ENCODE measurements around the gene FSD2. TPM values are rescaled to one million over a fixed set of nuclear protein-coding genes. Genes with fewer than 3 reads are reported as not detected.

Gene FSD2
- total and polyA plus RNA-seq, 2 of the 8 experiments (the other 6 are each of a cell fraction or from before 2014, with no cell fraction given) = 0.02 TPM; not detected in 1

GRCh38 chr15:82831894-82832600, 26.2 kb upstream of the FSD2 start (continued):
- TF ChIP-seq CHD2 (IDR thresholded peaks at IDR 0.05; ENCODE audit: low read length) = no peak
- TF ChIP-seq ZNF274 (IDR thresholded peaks at IDR 0.05; ENCODE audit: borderline replicate concordance, extremely low read depth, low read length) = no peak
- no peak for TF ChIP-seq KDM5A (IDR thresholded peaks at IDR 0.05; ENCODE audit: low read length)
- TF ChIP-seq RBBP5 (IDR thresholded peaks at IDR 0.05; ENCODE audit: borderline replicate concordance, low read depth, low read length) = no peak
- no peak for TF ChIP-seq ATF2 (IDR thresholded peaks at IDR 0.05; ENCODE audit: low read length)
- no peak for TF ChIP-seq TEAD4 (IDR thresholded peaks at IDR 0.05; ENCODE audit: low read depth, low read length)
- TF ChIP-seq EZH2 (IDR thresholded peaks at IDR 0.05; ENCODE audit: low read depth, low read length, severe bottlenecking) = no peak
- no peak for TF ChIP-seq ATF3 (IDR thresholded peaks at IDR 0.05; ENCODE audit: insufficient read depth, low read depth, low read length)
- TF ChIP-seq CTCF (IDR thresholded peaks at IDR 0.05; ENCODE audit: control extremely low read depth in 1 of 3, insufficient read depth in 1 of 3, low read depth in 1 of 3, low read length in 3 of 3) = no peak
